SU-DHL-6 (cell line): ENCODE results near the gene GPR62.

Experiments
- EZH2phosphoT487 ChIP-seq: fragments of 200-600 bp; sonication (generic), shearing (Covaris generic); conservative IDR thresholded peaks from 2 replicates; pipeline ENCODE4 v1.6.1; 2018; ENCODE audit warnings: mild to moderate bottlenecking, antibody characterized with exemption, low read length, moderate library complexity, mixed read lengths
- TF ChIP-seq, protein P1 (sequence below): fragments of 200-600 bp; sonication (generic); IDR thresholded peaks from one replicate; pipeline ENCODE4 v1.5.1; 2017; ENCODE audit warnings: antibody characterized with exemption, mild to moderate bottlenecking, low read length, moderate library complexity; ENCODE audit not compliant: insufficient read depth, poor library complexity, severe bottlenecking

DNA sequence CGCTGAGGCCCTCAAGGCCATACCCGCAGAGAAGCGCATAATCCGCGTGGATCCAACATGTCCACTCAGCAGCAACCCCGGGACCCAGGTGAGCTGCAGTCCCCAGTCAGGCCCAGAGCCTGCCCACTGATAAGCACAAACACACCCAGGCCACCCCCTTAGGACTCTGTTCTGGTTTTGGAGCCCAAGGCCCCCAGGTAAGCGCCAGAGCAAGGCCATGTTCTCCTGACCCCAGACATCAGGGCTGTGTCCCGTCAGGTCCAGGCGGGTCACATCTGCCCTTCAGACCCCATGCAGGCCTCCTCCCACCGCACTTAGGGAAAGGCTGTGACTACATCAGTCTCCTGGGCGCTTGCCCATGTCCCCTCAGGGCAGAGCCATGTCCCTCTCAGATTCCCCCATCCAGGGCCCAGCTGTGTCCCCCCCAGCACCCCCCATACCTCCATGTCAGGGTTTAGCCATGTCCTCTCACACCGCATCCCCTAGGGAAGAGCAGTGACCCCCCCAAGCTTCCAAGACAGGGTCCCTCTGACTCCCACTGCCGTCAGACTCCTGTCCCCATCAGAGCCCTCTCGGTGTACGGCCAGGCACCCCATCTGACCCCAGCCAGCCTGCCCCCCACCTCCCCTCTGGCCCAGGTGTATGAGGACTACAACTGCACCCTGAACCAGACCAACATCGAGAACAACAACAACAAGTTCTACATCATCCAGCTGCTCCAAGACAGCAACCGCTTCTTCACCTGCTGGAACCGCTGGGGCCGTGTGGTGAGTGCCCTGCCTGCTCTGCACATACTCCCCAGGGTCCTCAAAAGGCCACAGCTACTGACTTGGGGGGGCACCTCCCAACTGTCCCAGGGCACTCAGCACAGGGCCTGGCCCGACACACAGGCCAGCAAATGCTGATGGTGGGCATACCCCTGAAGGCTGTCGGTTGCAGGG, 11.5 kb upstream of the GPR62 start:
- TF ChIP-seq, protein P1, sequence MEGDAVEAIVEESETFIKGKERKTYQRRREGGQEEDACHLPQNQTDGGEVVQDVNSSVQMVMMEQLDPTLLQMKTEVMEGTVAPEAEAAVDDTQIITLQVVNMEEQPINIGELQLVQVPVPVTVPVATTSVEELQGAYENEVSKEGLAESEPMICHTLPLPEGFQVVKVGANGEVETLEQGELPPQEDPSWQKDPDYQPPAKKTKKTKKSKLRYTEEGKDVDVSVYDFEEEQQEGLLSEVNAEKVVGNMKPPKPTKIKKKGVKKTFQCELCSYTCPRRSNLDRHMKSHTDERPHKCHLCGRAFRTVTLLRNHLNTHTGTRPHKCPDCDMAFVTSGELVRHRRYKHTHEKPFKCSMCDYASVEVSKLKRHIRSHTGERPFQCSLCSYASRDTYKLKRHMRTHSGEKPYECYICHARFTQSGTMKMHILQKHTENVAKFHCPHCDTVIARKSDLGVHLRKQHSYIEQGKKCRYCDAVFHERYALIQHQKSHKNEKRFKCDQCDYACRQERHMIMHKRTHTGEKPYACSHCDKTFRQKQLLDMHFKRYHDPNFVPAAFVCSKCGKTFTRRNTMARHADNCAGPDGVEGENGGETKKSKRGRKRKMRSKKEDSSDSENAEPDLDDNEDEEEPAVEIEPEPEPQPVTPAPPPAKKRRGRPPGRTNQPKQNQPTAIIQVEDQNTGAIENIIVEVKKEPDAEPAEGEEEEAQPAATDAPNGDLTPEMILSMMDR: no peak
- no peak for TF ChIP-seq EZH2phosphoT487
